ENCODE data around the gene NFYB. TPM values are rescaled to one million over a fixed set of nuclear protein-coding genes. Genes with fewer than 3 reads are reported as not detected.

Gene NFYB
- total RNA-seq, 1 donor from 2014 or later, result 24.7 TPM

- H3K36me3 Mint-ChIP-seq (ENCODE audit: low read depth), result peaks cover 7% of the 10 kb centered on the region
- TF ChIP-seq CTCF (IDR thresholded peaks at IDR 0.05), result no peak
- DNase-seq (ENCODE audit: low spot score), result no peak
- H3K27ac Mint-ChIP-seq (ENCODE audit: unreplicated experiment), result peak overlapping the region; percentile 28
- no peak overlapping the region for H3K4me3 Mint-ChIP-seq (ENCODE audit: unreplicated experiment)
- peaks cover 10% of the 10 kb centered on the region for H3K4me1 Mint-ChIP-seq (ENCODE audit: low read depth)
- no peaks in the 10 kb centered on the region for H3K27me3 Mint-ChIP-seq (ENCODE audit: low read depth)
- no peaks in the 10 kb centered on the region for H3K9me3 Mint-ChIP-seq (ENCODE audit: low read depth)
Measured at GRCh38 chr12:104106965-104107364, 31.0 kb downstream of the NFYB start.

- H3K27me3 Mint-ChIP-seq (ENCODE audit: low read depth), result no peaks in the 10 kb centered on the region
- DNase-seq (ENCODE audit: low spot score), result no peak
Measured at GRCh38 chr12:104105461-104105860, 32.5 kb downstream of the NFYB start.

DNA sequence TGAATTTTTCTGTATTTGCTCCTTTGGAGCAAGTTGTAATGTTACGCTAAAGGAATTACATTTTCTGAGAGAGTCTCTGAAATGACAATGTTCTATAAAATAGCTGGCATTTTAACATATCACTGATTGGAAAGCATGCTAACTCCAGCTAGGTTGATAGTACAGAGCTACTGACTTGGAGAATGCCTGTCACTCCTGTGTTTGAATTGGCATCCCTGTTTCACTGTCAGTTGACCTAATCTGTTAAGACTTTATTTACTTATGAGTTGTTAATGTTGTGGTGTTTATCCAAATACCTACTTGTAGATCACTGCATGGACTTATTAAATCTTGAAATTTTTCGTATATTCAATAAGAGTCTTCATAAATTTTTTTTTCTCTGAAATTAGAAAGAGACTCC, 40.1 kb downstream of the NFYB start:
- Mint-ChIP-seq H3K27me3 (ENCODE audit: low read depth) (no peaks in the 10 kb centered on the region), H3K36me3 (ENCODE audit: low read depth) (peaks cover 32% of the 10 kb centered on the region), H3K4me3 (ENCODE audit: unreplicated experiment) (no peak overlapping the region), H3K9me3 (ENCODE audit: low read depth) (no peaks in the 10 kb centered on the region), H3K4me1 (ENCODE audit: low read depth) (no peaks in the 10 kb centered on the region), H3K27ac (ENCODE audit: unreplicated experiment) (no peak overlapping the region)
- no peak for DNase-seq (ENCODE audit: low spot score)
- TF ChIP-seq CTCF (IDR thresholded peaks at IDR 0.05), result no peak

More at GRCh38 chr12:104105461-104105860, 32.5 kb downstream of the NFYB start:
- Mint-ChIP-seq H3K27ac (ENCODE audit: unreplicated experiment) (no peak overlapping the region), H3K36me3 (ENCODE audit: low read depth) (peaks cover 10% of the 10 kb centered on the region), H3K9me3 (ENCODE audit: low read depth) (no peaks in the 10 kb centered on the region), H3K4me1 (ENCODE audit: low read depth) (peaks cover 10% of the 10 kb centered on the region), H3K4me3 (ENCODE audit: unreplicated experiment) (no peak overlapping the region)
- TF ChIP-seq CTCF (IDR thresholded peaks at IDR 0.05), result no peak

GRCh38 chr12:104095289-104095688, 42.7 kb downstream of the NFYB start:
- no peak for TF ChIP-seq CTCF (IDR thresholded peaks at IDR 0.05)
- Mint-ChIP-seq H3K4me1 (ENCODE audit: low read depth) (no peaks in the 10 kb centered on the region), H3K36me3 (ENCODE audit: low read depth) (peaks cover 33% of the 10 kb centered on the region), H3K4me3 (ENCODE audit: unreplicated experiment) (no peak overlapping the region), H3K27ac (ENCODE audit: unreplicated experiment) (no peak overlapping the region), H3K9me3 (ENCODE audit: low read depth) (no peaks in the 10 kb centered on the region), H3K27me3 (ENCODE audit: low read depth) (no peaks in the 10 kb centered on the region)
- DNase-seq (ENCODE audit: low spot score), result no peak

DNA sequence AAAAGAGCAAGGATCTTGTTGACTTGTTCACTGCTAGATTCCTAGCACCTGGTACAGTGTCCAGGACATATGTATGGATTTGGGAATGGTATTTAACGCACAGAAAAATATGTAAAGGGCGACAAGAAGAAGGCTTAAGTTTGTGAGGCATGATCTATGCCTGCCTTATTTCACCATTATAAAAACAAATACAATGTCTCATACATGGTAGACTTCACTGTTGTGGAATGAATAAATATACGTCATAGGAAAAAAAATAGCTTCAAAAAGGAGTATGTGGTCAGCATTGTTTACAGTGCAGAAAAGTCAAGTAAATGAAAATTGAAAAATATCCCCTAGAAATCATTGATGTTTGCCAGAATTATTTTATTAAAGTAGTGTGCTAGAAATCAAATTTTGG, 43.7 kb downstream of the NFYB start:
- no peak for DNase-seq (ENCODE audit: low spot score)
- Mint-ChIP-seq H3K4me3 (ENCODE audit: unreplicated experiment) (no peak overlapping the region), H3K27me3 (ENCODE audit: low read depth) (no peaks in the 10 kb centered on the region), H3K9me3 (ENCODE audit: low read depth) (no peaks in the 10 kb centered on the region), H3K27ac (ENCODE audit: unreplicated experiment) (no peak overlapping the region), H3K4me1 (ENCODE audit: low read depth) (no peaks in the 10 kb centered on the region), H3K36me3 (ENCODE audit: low read depth) (peaks cover 39% of the 10 kb centered on the region)
- TF ChIP-seq CTCF (IDR thresholded peaks at IDR 0.05), result no peak

Measured in chondrocyte (in vitro differentiated cells).